Measurements from ENCODE around the gene SLC39A2. TPM values are rescaled to one million over a fixed set of nuclear protein-coding genes. Genes with fewer than 3 reads are reported as not detected.
"Not testable (repeated sequence)": the region's sequence is repeated elsewhere in the genome, so short reads cannot be mapped to it uniquely, and the experiment has no call there.

SLC39A2 gene
- total RNA-seq, 2 donors from 2014 or later: 0.35 to 0.46 TPM

- peaks cover 21% of the 10 kb centered on the region for H3K27me3 Mint-ChIP-seq (ENCODE audit: insufficient read depth)
- H3K4me3 Mint-ChIP-seq: no peak overlapping the region
- H3K4me1 ChIP-seq (ENCODE audit: control insufficient read depth, insufficient read depth, low read length): no peaks in the 10 kb centered on the region
- no peaks in the 10 kb centered on the region for H3K36me3 ChIP-seq (ENCODE audit: control insufficient read depth, insufficient read depth, low read length)
- H3K36me3 Mint-ChIP-seq (ENCODE audit: low read depth): no peaks in the 10 kb centered on the region
- no peaks in the 10 kb centered on the region for H3K9me3 ChIP-seq (ENCODE audit: control insufficient read depth, low read length)
- TF ChIP-seq CTCF (conservative IDR thresholded peaks at IDR 0.05): no peak
- H3K27ac Mint-ChIP-seq: no peak overlapping the region
- no peaks in the 10 kb centered on the region for H3K4me1 Mint-ChIP-seq
- peaks cover 5% of the 10 kb centered on the region for H3K27me3 ChIP-seq (ENCODE audit: control insufficient read depth, insufficient read depth, low read length, poor library complexity, severe bottlenecking)
- WGBS, 2 experiments (ENCODE audit: insufficient coverage in 1 of 2, insufficient read length in 1 of 2): 92% methylated on average over 2 of the region's 2 CpGs; no CpG with 5 or more reads in 1 of the 2 experiments
- H3K9me3 Mint-ChIP-seq: no peaks in the 10 kb centered on the region
- DNase-seq: peak; percentile 7
- H3K27ac ChIP-seq (ENCODE audit: low read depth, low read length): no peak overlapping the region
- H3K4me3 ChIP-seq (ENCODE audit: low read length): no peak overlapping the region
- H3K9ac ChIP-seq (ENCODE audit: extremely low read depth, low read length, poor library complexity, severe bottlenecking): no peak overlapping the region
Observed at GRCh38 chr14:20982646-20983369, 16.3 kb upstream of the SLC39A2 start.

- DNase-seq; H3K27ac Mint-ChIP-seq; H3K4me3 ChIP-seq (ENCODE audit: low read length); H3K9me3 ChIP-seq (ENCODE audit: control insufficient read depth, low read length); H3K4me1 ChIP-seq (ENCODE audit: control insufficient read depth, insufficient read depth, low read length); H3K36me3 ChIP-seq (ENCODE audit: control insufficient read depth, insufficient read depth, low read length); H3K4me3 Mint-ChIP-seq; H3K27ac ChIP-seq (ENCODE audit: low read depth, low read length); H3K9ac ChIP-seq (ENCODE audit: extremely low read depth, low read length, poor library complexity, severe bottlenecking); H3K9me3 Mint-ChIP-seq; H3K4me1 Mint-ChIP-seq; H3K27me3 ChIP-seq (ENCODE audit: control insufficient read depth, insufficient read depth, low read length, poor library complexity, severe bottlenecking); H3K36me3 Mint-ChIP-seq (ENCODE audit: low read depth): not testable (repeated sequence)
- H3K27me3 Mint-ChIP-seq (ENCODE audit: insufficient read depth): peaks cover 18% of the 10 kb centered on the region
- WGBS, 2 experiments (ENCODE audit: insufficient coverage in 1 of 2, insufficient read length in 1 of 2): 89 to 93% methylated on average over 4 of the region's 4 CpGs
Observed at GRCh38 chr14:20985650-20986049, 13.4 kb upstream of the SLC39A2 start.

GRCh38 chr14:20986811-20987210 lies 12.3 kb upstream of the SLC39A2 start:
- H3K4me1 Mint-ChIP-seq: peaks cover 4% of the 10 kb centered on the region
- Histone ChIP-seq H3K4me1 (ENCODE audit: control insufficient read depth, insufficient read depth, low read length) (no peaks in the 10 kb centered on the region), H3K27me3 (ENCODE audit: control insufficient read depth, insufficient read depth, low read length, poor library complexity, severe bottlenecking) (peaks cover 5% of the 10 kb centered on the region), H3K9ac (ENCODE audit: extremely low read depth, low read length, poor library complexity, severe bottlenecking) (no peak overlapping the region), H3K36me3 (ENCODE audit: control insufficient read depth, insufficient read depth, low read length) (peaks cover 8% of the 10 kb centered on the region), H3K9me3 (ENCODE audit: control insufficient read depth, low read length) (no peaks in the 10 kb centered on the region), H3K27ac (ENCODE audit: low read depth, low read length) (no peak overlapping the region), H3K4me3 (ENCODE audit: low read length) (no peak overlapping the region)
- WGBS, 2 experiments (ENCODE audit: insufficient coverage in 1 of 2, insufficient read length in 1 of 2): 68 to 78% methylated on average over 2 of the region's 2 CpGs
- no peaks in the 10 kb centered on the region for H3K9me3 Mint-ChIP-seq
- DNase-seq: no peak
- peaks cover 2% of the 10 kb centered on the region for H3K36me3 Mint-ChIP-seq (ENCODE audit: low read depth)
- TF ChIP-seq CTCF (conservative IDR thresholded peaks at IDR 0.05): no peak
- H3K27ac Mint-ChIP-seq: no peak overlapping the region
- peaks cover 18% of the 10 kb centered on the region for H3K27me3 Mint-ChIP-seq (ENCODE audit: insufficient read depth)
- H3K4me3 Mint-ChIP-seq: no peak overlapping the region
